Psoas muscle (tissue), 8 donors: ENCODE measurements around the gene SPRYD3. TPM values are rescaled to one million over a fixed set of nuclear protein-coding genes. Genes with fewer than 3 reads are reported as not detected.

Source experiments
- ATAC-seq, 4 donors: fragments of 200-7000 bp; cut with Tn5 transposase; one replicate each; pipeline ENCODE4 v1.9.1; 2020; ENCODE audit warnings: moderate library complexity in 3 of 4, mild to moderate bottlenecking in 2 of 4
- DNase-seq, 2 donors: peaks; one replicate each; pipeline ENCODE4 v3.0.0-alpha.2; 2020
- H3K27ac ChIP-seq: fragments of 200-600 bp; one replicate; pipeline ENCODE4 v1.8.0; 2022
- H3K27me3 ChIP-seq, 3 donors: fragments of 200-600 bp in 1 of 3; one replicate each; pipeline versions ENCODE4 v1.6.1 to v1.8.0; 2013 to 2022; ENCODE audit warnings: low read length in 2 of 3, mild to moderate bottlenecking in 2 of 3, moderate library complexity in 1 of 3; ENCODE audit not compliant: insufficient read depth in 3 of 3
- H3K36me3 ChIP-seq, 2 donors: fragments of 200-600 bp in 1 of 2; one replicate each; pipeline versions ENCODE4 v1.6.1 to v1.8.0; 2013 to 2022; ENCODE audit warnings: low read depth in 1 of 2, mild to moderate bottlenecking in 1 of 2, moderate library complexity in 1 of 2; ENCODE audit not compliant: insufficient read depth in 1 of 2
- H3K4me1 ChIP-seq: fragments of 200-600 bp; one replicate; pipeline ENCODE4 v1.8.0; 2022
- H3K4me3 ChIP-seq: fragments of 200-600 bp; one replicate; pipeline ENCODE4 v1.8.0; 2022; ENCODE audit warnings: mild to moderate bottlenecking
- H3K9me3 ChIP-seq: fragments of 200-600 bp; one replicate; pipeline ENCODE4 v1.8.0; 2022
- WGBS, 3 donors: extraction: QIAGEN DNeasy Blood & Tissue Kit; methylation state at CpG; one replicate each; pipeline versions ENCODE4 v1.1.6 to v1.1.7; 2013; 5-methylcytosine and 5-hydroxymethylcytosine counted together
- intact Hi-C, 2 donors: fragments of 100-400 bp; cut with DNase I; formaldehyde crosslinking; loops; one replicate each; pipeline versions ENCODE4 v1.11.0 to v1.14.2; 2022
- polyA plus RNA-seq, 3 donors: library from polyadenylated mRNA; stranded (reverse); fragments of 200-250 nt; gene quantifications; one replicate each; pipeline ENCODE4 v1.2.3, GENCODE V29; 2013
- total RNA-seq, 4 donors: library from RNA; stranded (reverse); fragmentation: NEBNext Ultra II Directional in 2 of 4; extraction: Animal tissue kit (Norgen Biotek cat#: 25700) in 2 of 4; gene quantifications; one replicate each; pipeline versions ENCODE4 v1.2.1 to v1.2.4, GENCODE V29; 2021 to 2023
- TF ChIP-seq, protein P1 (sequence below): fragments of 200-600 bp; IDR thresholded peaks from one replicate; pipeline ENCODE4 v1.8.0; 2022; ENCODE audit warnings: antibody characterized with exemption
- donor health status: healthy with polysubstance abuse.
- donor health status: DM: no; HTN: no; CAD: no; lungs with moderate emphysema.
- donor health status: Bipolar disorder and iron deficiency.
- donor health status: healthy.
- donor health status: DM: yes; HTN: yes; CAD: no.
- donor health status: DM: no; HTN: no; CAD: no.
- donor health status: DM: no; HTN: no; CAD: no.
- donor health status: DM: yes; HTN: yes; CAD: no.

Gene SPRYD3
- total and polyA plus RNA-seq, 7 donors: 16.5 to 49.1 (median 21.8) TPM

GRCh38 chr12:53074283-53074998 is 4.7 kb downstream of the SPRYD3 start:
- WGBS, 3 donors: 86 to 89% (median 87%) methylated on average over 11 of the region's 11 CpGs
- H3K4me1 ChIP-seq: peaks cover 33% of the 10 kb centered on the region
- H3K27me3 ChIP-seq: no peaks in the 10 kb centered on the region
- ATAC-seq (no peak), DNase-seq (peak in 1 of 2 donors; percentile 18)
- peaks cover 0 to 76% of the 10 kb centered on the region in 2 donors for H3K36me3 ChIP-seq
- H3K9me3 ChIP-seq: no peaks in the 10 kb centered on the region
- TF ChIP-seq, protein P1, sequence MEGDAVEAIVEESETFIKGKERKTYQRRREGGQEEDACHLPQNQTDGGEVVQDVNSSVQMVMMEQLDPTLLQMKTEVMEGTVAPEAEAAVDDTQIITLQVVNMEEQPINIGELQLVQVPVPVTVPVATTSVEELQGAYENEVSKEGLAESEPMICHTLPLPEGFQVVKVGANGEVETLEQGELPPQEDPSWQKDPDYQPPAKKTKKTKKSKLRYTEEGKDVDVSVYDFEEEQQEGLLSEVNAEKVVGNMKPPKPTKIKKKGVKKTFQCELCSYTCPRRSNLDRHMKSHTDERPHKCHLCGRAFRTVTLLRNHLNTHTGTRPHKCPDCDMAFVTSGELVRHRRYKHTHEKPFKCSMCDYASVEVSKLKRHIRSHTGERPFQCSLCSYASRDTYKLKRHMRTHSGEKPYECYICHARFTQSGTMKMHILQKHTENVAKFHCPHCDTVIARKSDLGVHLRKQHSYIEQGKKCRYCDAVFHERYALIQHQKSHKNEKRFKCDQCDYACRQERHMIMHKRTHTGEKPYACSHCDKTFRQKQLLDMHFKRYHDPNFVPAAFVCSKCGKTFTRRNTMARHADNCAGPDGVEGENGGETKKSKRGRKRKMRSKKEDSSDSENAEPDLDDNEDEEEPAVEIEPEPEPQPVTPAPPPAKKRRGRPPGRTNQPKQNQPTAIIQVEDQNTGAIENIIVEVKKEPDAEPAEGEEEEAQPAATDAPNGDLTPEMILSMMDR: no peak
- H3K4me3 ChIP-seq: no peak overlapping the region
- intact Hi-C loops: no loop called here
- H3K27ac ChIP-seq: no peak overlapping the region

DNA sequence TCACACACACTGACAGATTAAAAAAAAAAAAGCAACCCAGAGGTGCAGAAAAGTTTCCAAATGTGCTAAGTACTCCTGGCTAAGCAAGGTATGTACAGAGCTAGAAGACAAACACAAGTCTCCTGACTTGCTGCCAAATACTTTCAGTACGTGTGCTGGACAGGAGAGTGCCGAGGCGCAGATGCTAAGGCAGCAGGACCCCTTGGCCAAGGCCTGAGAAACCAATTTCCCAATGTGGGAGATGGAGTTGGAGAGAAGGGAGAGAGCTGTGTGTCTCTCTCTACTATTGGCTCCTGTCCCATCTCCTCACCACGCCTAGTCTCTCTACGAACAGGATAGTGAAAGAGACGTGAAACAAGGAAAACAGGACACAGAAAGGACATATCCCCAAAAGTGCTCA is 5.3 kb downstream of the SPRYD3 start:
- no peaks in the 10 kb centered on the region for H3K9me3 ChIP-seq
- intact Hi-C loops: no loop called here
- H3K27me3 ChIP-seq: no peaks in the 10 kb centered on the region
- H3K4me3 ChIP-seq: no peak overlapping the region
- TF ChIP-seq, protein P1: no peak
- WGBS, 3 donors: 65 to 76% (median 70%) methylated on average over 6 of the region's 6 CpGs
- H3K36me3 ChIP-seq: peaks cover 0 to 80% of the 10 kb centered on the region in 2 donors
- peak; percentile 28 to 60 for DNase-seq
- H3K27ac ChIP-seq: no peak overlapping the region
- H3K4me1 ChIP-seq: peaks cover 33% of the 10 kb centered on the region
- ATAC-seq: no peak

GRCh38 chr12:53071591-53072551 is 7.3 kb downstream of the SPRYD3 start:
- Histone ChIP-seq H3K4me1 (peaks cover 25% of the 10 kb centered on the region), H3K4me3 (no peak overlapping the region), H3K36me3 (peaks cover 0 to 78% of the 10 kb centered on the region in 2 donors), H3K27ac (peak overlapping the region; percentile 25), H3K9me3 (no peaks in the 10 kb centered on the region), H3K27me3 (no peaks in the 10 kb centered on the region)
- DNase-seq (peak; percentile 82 to 89), ATAC-seq (peak in 2 of 4 donors; percentile 8 to 19)
- intact Hi-C loops: no loop called here
- TF ChIP-seq, protein P1: no peak
- WGBS, 3 donors: 54 to 67% (median 58%) methylated on average over 11 of the region's 11 CpGs

DNA sequence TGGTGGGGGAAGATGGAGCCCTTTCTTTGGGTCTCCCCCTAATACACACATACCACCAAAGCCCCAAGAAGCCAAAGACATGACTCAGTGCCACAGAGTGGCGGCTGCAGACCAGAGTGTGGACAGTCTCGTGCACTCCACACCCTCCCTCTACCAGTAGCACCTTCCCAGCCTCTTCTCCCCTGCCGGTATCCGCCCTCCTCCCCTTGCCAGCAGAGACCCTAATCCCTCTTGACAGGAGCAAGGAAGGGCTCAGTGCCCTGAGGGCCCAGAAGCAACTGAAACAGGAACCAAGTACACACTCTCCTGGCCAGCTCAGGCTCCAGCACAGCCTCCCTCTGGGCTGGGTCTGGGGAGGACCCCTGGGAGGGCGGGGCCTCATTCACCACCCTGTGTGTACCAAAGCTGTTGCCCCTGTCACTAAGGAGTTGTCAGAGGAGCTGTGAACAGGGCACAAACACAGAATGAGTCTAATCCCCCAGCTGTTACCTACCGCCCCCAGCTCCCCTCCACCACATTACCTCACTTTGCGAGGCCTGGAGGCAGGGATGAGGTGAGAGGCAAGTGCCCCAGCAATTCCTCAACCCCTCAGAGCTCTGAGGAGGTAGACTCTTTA is 8.2 kb downstream of the SPRYD3 start:
- Histone ChIP-seq H3K4me1 (peaks cover 31% of the 10 kb centered on the region), H3K27ac (peak overlapping the region; percentile 25), H3K27me3 (no peaks in the 10 kb centered on the region), H3K4me3 (no peak overlapping the region), H3K9me3 (no peaks in the 10 kb centered on the region), H3K36me3 (peaks cover 0 to 69% of the 10 kb centered on the region in 2 donors)
- DNase-seq: peak; percentile 20 to 54
- TF ChIP-seq, protein P1: no peak
- intact Hi-C loops: no loop called here
- 77 to 81% (median 77%) methylated on average over 7 of the region's 7 CpGs for WGBS, 3 donors
- no peak for ATAC-seq
